GM23338 (cell line): ENCODE data around the gene NFATC1. TPM values are rescaled to one million over a fixed set of nuclear protein-coding genes. Genes with fewer than 3 reads are reported as not detected.
A peak's percentile ranks its signal among the peaks of the same experiment; 100 is the strongest.

Source experiments
- ATAC-seq: fragments of 200-7000 bp; cut with Tn5 transposase; 3 replicates; pipeline ENCODE4 v1.9.1; 2020
- DNase-seq: peaks from one replicate; pipeline ENCODE4 v3.0.0-alpha.2; 2015; ENCODE audit warnings: low spot score
- H2AFZ ChIP-seq: fragments of 200-600 bp; sonication (generic); 2 replicates; pipeline ENCODE4 v1.8.0; 2016; ENCODE audit warnings: antibody characterized with exemption, mild to moderate bottlenecking, moderate library complexity
- H3F3A ChIP-seq: fragments of 200-600 bp; sonication (generic); replicated peaks from 2 replicates; pipeline ENCODE4 v1.8.0; 2017; ENCODE audit warnings: antibody characterized with exemption, mixed run types, low read depth
- H3K27ac ChIP-seq: fragments of 200-600 bp; sonication (generic); 2 replicates; pipeline ENCODE4 v1.6.1; 2016; ENCODE audit warnings: low read depth
- H3K27me3 ChIP-seq: fragments of 200-600 bp; sonication (generic); 2 replicates; pipeline ENCODE4 v1.8.0; 2016; ENCODE audit warnings: mild to moderate bottlenecking, mixed run types, moderate library complexity; ENCODE audit not compliant: insufficient read depth
- H3K36me3 ChIP-seq: fragments of 200-600 bp; sonication (generic); 2 replicates; pipeline ENCODE4 v1.8.0; 2016; ENCODE audit warnings: mild to moderate bottlenecking; ENCODE audit not compliant: insufficient read depth
- H3K4me1 ChIP-seq: fragments of 200-600 bp; sonication (generic); 2 replicates; pipeline ENCODE4 v1.8.0; 2016; ENCODE audit warnings: mild to moderate bottlenecking, moderate library complexity; ENCODE audit not compliant: insufficient read depth
- H3K4me2 ChIP-seq: fragments of 200-600 bp; sonication (generic); 2 replicates; pipeline ENCODE4 v1.7.1; 2017; ENCODE audit warnings: mixed run types
- H3K4me3 ChIP-seq: fragments of 200-600 bp; sonication (generic); 2 replicates; pipeline ENCODE4 v1.6.1; 2016; ENCODE audit warnings: mixed run types
- H3K79me2 ChIP-seq: fragments of 200-600 bp; sonication (generic); replicated peaks from 2 replicates; pipeline ENCODE4 v1.8.0; 2017; ENCODE audit warnings: mild to moderate bottlenecking; ENCODE audit not compliant: insufficient read depth
- H3K9me2 ChIP-seq: fragments of 200-600 bp; sonication (generic); 2 replicates; pipeline ENCODE4 v1.8.0; 2017; ENCODE audit not compliant: insufficient read depth
- H4K20me1 ChIP-seq: fragments of 200-600 bp; sonication (generic); replicated peaks from 2 replicates; pipeline ENCODE4 v1.8.0; 2017; ENCODE audit warnings: mild to moderate bottlenecking; ENCODE audit not compliant: insufficient read depth
- H3K27ac Mint-ChIP-seq: 2 replicates; pipeline ENCODE4 v1.8.0; 2020; ENCODE audit warnings: inconsistent platforms, mild to moderate bottlenecking, moderate library complexity, mixed read lengths
- H3K27me3 Mint-ChIP-seq: 3 replicates; pipeline ENCODE4 v1.8.0; 2022; ENCODE audit warnings: low read depth, mild to moderate bottlenecking, moderate library complexity, mixed read lengths, inconsistent platforms; ENCODE audit not compliant: insufficient read depth, poor library complexity
- H3K36me3 Mint-ChIP-seq: 3 replicates; pipeline ENCODE4 v1.8.0; 2021; ENCODE audit warnings: low read depth, mild to moderate bottlenecking, inconsistent platforms, moderate library complexity, mixed read lengths
- H3K4me1 Mint-ChIP-seq: 3 replicates; pipeline ENCODE4 v1.8.0; 2020; ENCODE audit warnings: mild to moderate bottlenecking, inconsistent platforms, mixed read lengths
- H3K4me3 Mint-ChIP-seq: 3 replicates; pipeline ENCODE4 v1.8.0; 2021; ENCODE audit warnings: moderate library complexity, mild to moderate bottlenecking, inconsistent platforms, mixed read lengths
- H3K9me3 Mint-ChIP-seq: 3 replicates; pipeline ENCODE4 v1.8.0; 2020; ENCODE audit warnings: moderate library complexity, mild to moderate bottlenecking, inconsistent platforms, mixed read lengths
- CREB1 ChIP-seq: fragments of 250-450 bp; sonication (Bioruptor Pico); IDR thresholded peaks from 2 replicates; pipeline ENCODE4 v1.5.0; 2020; ENCODE audit warnings: low read depth, mild to moderate bottlenecking, moderate library complexity
- JUNB ChIP-seq: IDR thresholded peaks from one replicate; pipeline ENCODE4 v1.6.1; 2016; ENCODE audit warnings: antibody characterized with exemption; ENCODE audit not compliant: unreplicated experiment
- NANOG ChIP-seq: IDR thresholded peaks from 2 replicates; pipeline ENCODE4 v1.6.1; 2016; ENCODE audit warnings: antibody characterized with exemption, borderline replicate concordance
- STAT1 ChIP-seq: IDR thresholded peaks from one replicate; pipeline ENCODE4 v1.6.1; 2016; ENCODE audit warnings: antibody characterized with exemption; ENCODE audit not compliant: unreplicated experiment
- ZNF331 ChIP-seq: fragments of 250-450 bp; sonication (Bioruptor Pico); IDR thresholded peaks from 2 replicates; pipeline ENCODE4 v1.5.0; 2020; ENCODE audit warnings: low read depth, mild to moderate bottlenecking, moderate library complexity
- polyA plus RNA-seq: library from polyadenylated mRNA; unstranded; fragments of >200 nt; fragmentation: Nextera tagmentation; extraction: Ambion mirVana; gene quantifications from 2 replicates; pipeline ENCODE4 v1.2.1, GENCODE V29; 2016
- total RNA-seq: library from RNA; depleted of rRNA; stranded (reverse); fragments of >200 nt; shearing (Covaris generic); gene quantifications from 2 replicates; pipeline ENCODE4 v1.2.3, GENCODE V29; 2014
- TF ChIP-seq, protein P1 (sequence below), 2 experiments: fragments of 200-600 bp in 1 of 2; sonication (generic) in 1 of 2; conservative IDR thresholded peaks; 2 replicates each; pipeline versions ENCODE4 v1.5.1 to v1.6.1; 2016 to 2017; ENCODE audit warnings: antibody characterized with exemption in 2 of 2, low read depth in 2 of 2, mild to moderate bottlenecking in 2 of 2, moderate library complexity in 1 of 2
- TF ChIP-seq, protein P2 (sequence below): IDR thresholded peaks from 2 replicates; pipeline ENCODE4 v1.6.1; 2016; ENCODE audit warnings: antibody characterized with exemption
- TF ChIP-seq, protein P3 (sequence below): IDR thresholded peaks from one replicate; pipeline ENCODE4 v1.6.1; 2018; ENCODE audit warnings: antibody characterized with exemption; ENCODE audit not compliant: unreplicated experiment

The NFATC1 gene
- total and polyA plus RNA-seq, 2 experiments from 2014 or later = 3.9 to 6.4 TPM

DNA sequence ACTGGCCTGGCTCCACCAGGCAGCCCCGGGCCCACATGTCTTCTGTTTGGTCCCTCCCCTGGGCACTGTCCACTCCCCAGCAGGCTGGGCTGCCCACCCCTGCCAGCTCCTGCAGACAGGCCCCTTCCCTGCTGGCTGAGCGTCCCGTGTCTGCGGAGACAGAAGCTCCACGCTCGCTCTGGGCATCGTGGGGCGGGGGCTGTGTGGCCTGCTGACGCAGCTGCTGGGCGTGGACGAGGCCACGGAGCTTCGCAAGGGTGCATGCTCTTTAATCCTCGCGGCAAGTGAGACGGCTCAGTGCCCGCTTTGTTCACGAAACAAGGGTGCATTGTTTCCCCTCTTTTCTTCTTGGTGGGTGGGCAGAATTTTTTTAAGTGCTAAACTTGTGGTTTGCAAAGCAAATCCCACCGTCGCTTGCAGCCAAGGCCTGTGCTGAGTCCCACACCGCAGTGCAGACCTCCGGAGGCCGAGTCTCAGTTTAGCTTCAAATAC, 151.1 kb downstream of the NFATC1 start:
- Histone ChIP-seq H2AFZ (no peak overlapping the region), H3K27ac (no peak overlapping the region), H3K4me3 (no peak overlapping the region), H3K4me1 (no peaks in the 10 kb centered on the region), H3K79me2 (no peaks in the 10 kb centered on the region), H3K27me3 (no peaks in the 10 kb centered on the region), H3K4me2 (no peak overlapping the region), H3F3A (no peaks in the 10 kb centered on the region), H3K36me3 (no peaks in the 10 kb centered on the region), H4K20me1 (no peaks in the 10 kb centered on the region), H3K9me2 (no peaks in the 10 kb centered on the region)
- peaks cover 7% of the 10 kb centered on the region for H3K27me3 Mint-ChIP-seq
- no peak overlapping the region for H3K4me3 Mint-ChIP-seq
- H3K36me3 Mint-ChIP-seq = peaks cover 3% of the 10 kb centered on the region; the same call in 2 of the 3 replicates
- peaks cover 9% of the 10 kb centered on the region for H3K9me3 Mint-ChIP-seq
- no peak for DNase-seq
- no peak overlapping the region for H3K27ac Mint-ChIP-seq
- no peaks in the 10 kb centered on the region for H3K4me1 Mint-ChIP-seq
- ATAC-seq = no peak
- TF ChIP-seq STAT1 = no peak

DNA sequence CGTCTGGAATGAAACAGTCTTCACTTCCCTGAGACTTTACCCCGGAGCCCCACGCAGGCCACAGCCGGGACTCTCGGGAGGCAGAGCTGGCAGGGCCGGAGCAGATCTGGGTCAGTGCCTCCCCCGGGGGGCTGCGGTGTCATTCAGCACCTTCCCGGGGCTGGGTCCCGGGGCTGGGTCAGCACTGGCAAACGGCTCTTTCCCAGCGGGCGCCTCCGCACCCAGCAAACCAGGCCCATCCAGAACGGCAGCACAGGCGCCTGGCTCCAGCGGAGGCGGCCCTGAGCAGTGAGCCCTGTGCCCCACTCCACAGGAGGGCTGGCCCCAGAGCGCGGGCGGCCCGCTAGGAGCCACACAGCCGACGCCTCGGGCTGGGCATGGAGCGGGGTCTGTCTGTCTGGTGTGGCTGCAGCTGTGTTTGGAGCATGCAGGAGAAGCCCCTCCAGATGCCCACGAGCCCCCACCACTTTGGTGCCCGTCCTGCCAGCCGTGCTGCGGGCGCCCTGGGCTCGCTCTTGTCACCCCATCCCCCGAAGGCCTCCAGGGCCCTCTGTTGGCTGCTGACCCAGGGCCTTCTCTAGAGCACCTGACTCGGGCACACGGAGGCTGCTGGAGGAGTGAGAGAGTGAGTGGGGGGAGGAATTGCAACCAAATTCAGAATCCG, 151.8 kb downstream of the NFATC1 start:
- Histone ChIP-seq H3K4me2 (no peak overlapping the region), H3K36me3 (no peaks in the 10 kb centered on the region), H3K27ac (no peak overlapping the region), H3K4me1 (no peaks in the 10 kb centered on the region), H3K9me2 (no peaks in the 10 kb centered on the region), H3F3A (no peaks in the 10 kb centered on the region), H3K27me3 (no peaks in the 10 kb centered on the region), H3K4me3 (no peak overlapping the region), H3K79me2 (no peaks in the 10 kb centered on the region), H4K20me1 (no peaks in the 10 kb centered on the region), H2AFZ (no peak overlapping the region)
- Mint-ChIP-seq H3K27me3 (peaks cover 6% of the 10 kb centered on the region), H3K27ac (no peak overlapping the region), H3K4me3 (no peak overlapping the region), H3K4me1 (no peaks in the 10 kb centered on the region), H3K36me3 (no peaks in the 10 kb centered on the region; the same call in 2 of the 3 replicates), H3K9me3 (peaks cover 2% of the 10 kb centered on the region)
- no peak for TF ChIP-seq STAT1
- TF ChIP-seq, protein P1, sequence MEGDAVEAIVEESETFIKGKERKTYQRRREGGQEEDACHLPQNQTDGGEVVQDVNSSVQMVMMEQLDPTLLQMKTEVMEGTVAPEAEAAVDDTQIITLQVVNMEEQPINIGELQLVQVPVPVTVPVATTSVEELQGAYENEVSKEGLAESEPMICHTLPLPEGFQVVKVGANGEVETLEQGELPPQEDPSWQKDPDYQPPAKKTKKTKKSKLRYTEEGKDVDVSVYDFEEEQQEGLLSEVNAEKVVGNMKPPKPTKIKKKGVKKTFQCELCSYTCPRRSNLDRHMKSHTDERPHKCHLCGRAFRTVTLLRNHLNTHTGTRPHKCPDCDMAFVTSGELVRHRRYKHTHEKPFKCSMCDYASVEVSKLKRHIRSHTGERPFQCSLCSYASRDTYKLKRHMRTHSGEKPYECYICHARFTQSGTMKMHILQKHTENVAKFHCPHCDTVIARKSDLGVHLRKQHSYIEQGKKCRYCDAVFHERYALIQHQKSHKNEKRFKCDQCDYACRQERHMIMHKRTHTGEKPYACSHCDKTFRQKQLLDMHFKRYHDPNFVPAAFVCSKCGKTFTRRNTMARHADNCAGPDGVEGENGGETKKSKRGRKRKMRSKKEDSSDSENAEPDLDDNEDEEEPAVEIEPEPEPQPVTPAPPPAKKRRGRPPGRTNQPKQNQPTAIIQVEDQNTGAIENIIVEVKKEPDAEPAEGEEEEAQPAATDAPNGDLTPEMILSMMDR (conservative IDR thresholded peaks at IDR 0.05; ENCODE audit: low read depth in 2 of 2) = no peak
- TF ChIP-seq, protein P2, sequence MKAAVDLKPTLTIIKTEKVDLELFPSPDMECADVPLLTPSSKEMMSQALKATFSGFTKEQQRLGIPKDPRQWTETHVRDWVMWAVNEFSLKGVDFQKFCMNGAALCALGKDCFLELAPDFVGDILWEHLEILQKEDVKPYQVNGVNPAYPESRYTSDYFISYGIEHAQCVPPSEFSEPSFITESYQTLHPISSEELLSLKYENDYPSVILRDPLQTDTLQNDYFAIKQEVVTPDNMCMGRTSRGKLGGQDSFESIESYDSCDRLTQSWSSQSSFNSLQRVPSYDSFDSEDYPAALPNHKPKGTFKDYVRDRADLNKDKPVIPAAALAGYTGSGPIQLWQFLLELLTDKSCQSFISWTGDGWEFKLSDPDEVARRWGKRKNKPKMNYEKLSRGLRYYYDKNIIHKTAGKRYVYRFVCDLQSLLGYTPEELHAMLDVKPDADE = no peak
- peak; percentile 64 for ATAC-seq
- DNase-seq = no peak

DNA sequence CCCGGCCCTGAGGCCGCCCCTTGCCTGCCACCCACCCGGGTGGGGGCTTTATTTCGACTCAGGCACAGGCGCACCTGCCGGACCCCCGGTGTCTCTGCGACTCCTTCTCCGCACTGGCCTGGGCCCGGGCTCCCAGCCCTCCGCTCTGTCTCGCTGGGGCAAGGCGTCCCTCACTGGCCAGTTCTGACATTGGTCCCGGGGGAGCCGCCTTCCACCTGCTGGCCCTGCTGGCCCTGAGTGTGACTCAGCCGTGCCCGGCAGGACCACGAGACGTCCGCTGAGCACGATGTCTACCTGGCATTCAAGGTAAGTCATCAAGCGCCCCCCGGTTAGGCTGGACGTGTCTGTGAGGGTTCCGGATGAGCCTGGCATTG, 152.3 kb downstream of the NFATC1 start:
- Histone ChIP-seq H4K20me1 (no peaks in the 10 kb centered on the region), H2AFZ (no peak overlapping the region), H3K79me2 (no peaks in the 10 kb centered on the region), H3K4me1 (no peaks in the 10 kb centered on the region), H3K36me3 (no peaks in the 10 kb centered on the region), H3K9me2 (no peaks in the 10 kb centered on the region), H3F3A (no peaks in the 10 kb centered on the region), H3K27me3 (no peaks in the 10 kb centered on the region), H3K4me3 (no peak overlapping the region), H3K4me2 (no peak overlapping the region), H3K27ac (no peak overlapping the region)
- peaks cover 6% of the 10 kb centered on the region for H3K27me3 Mint-ChIP-seq
- no peak for DNase-seq
- H3K27ac Mint-ChIP-seq = no peak overlapping the region
- no peak for ATAC-seq
- H3K4me3 Mint-ChIP-seq = no peak overlapping the region
- no peaks in the 10 kb centered on the region for H3K4me1 Mint-ChIP-seq
- no peaks in the 10 kb centered on the region for H3K36me3 Mint-ChIP-seq
- H3K9me3 Mint-ChIP-seq = no peaks in the 10 kb centered on the region
- no peak for TF ChIP-seq CREB1
- TF ChIP-seq, protein P1 (conservative IDR thresholded peaks at IDR 0.05; ENCODE audit: low read depth in 2 of 2) = no peak
- TF ChIP-seq, protein P3, sequence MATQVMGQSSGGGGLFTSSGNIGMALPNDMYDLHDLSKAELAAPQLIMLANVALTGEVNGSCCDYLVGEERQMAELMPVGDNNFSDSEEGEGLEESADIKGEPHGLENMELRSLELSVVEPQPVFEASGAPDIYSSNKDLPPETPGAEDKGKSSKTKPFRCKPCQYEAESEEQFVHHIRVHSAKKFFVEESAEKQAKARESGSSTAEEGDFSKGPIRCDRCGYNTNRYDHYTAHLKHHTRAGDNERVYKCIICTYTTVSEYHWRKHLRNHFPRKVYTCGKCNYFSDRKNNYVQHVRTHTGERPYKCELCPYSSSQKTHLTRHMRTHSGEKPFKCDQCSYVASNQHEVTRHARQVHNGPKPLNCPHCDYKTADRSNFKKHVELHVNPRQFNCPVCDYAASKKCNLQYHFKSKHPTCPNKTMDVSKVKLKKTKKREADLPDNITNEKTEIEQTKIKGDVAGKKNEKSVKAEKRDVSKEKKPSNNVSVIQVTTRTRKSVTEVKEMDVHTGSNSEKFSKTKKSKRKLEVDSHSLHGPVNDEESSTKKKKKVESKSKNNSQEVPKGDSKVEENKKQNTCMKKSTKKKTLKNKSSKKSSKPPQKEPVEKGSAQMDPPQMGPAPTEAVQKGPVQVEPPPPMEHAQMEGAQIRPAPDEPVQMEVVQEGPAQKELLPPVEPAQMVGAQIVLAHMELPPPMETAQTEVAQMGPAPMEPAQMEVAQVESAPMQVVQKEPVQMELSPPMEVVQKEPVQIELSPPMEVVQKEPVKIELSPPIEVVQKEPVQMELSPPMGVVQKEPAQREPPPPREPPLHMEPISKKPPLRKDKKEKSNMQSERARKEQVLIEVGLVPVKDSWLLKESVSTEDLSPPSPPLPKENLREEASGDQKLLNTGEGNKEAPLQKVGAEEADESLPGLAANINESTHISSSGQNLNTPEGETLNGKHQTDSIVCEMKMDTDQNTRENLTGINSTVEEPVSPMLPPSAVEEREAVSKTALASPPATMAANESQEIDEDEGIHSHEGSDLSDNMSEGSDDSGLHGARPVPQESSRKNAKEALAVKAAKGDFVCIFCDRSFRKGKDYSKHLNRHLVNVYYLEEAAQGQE = no peak
- TF ChIP-seq JUNB = no peak
- TF ChIP-seq ZNF331 (CRISPR knock-in tag) = no peak
- no peak for TF ChIP-seq NANOG
- TF ChIP-seq STAT1 = no peak
